Lower lobe of right lung (tissue), 2 donors: ENCODE results near the gene HSPB6. TPM values are rescaled to one million over a fixed set of nuclear protein-coding genes. Genes with fewer than 3 reads are reported as not detected.

ENCODE experiments used
- ATAC-seq, 2 donors: fragments of 200-7000 bp; cut with Tn5 transposase; one replicate each; pipeline ENCODE4 v1.9.1; 2020 to 2022; ENCODE audit warnings: mild to moderate bottlenecking in 2 of 2, moderate library complexity in 2 of 2
- DNase-seq: peaks from one replicate; pipeline ENCODE4 v3.0.0-alpha.2; 2020
- H3K27ac ChIP-seq: fragments of 200-600 bp; one replicate; pipeline ENCODE4 v1.8.0; 2022
- H3K27me3 ChIP-seq: fragments of 200-600 bp; one replicate; pipeline ENCODE4 v1.8.0; 2022; ENCODE audit warnings: low read depth
- H3K36me3 ChIP-seq: fragments of 200-600 bp; one replicate; pipeline ENCODE4 v1.8.0; 2022; ENCODE audit warnings: mild to moderate bottlenecking
- H3K4me1 ChIP-seq: fragments of 200-600 bp; one replicate; pipeline ENCODE4 v1.8.0; 2022
- H3K4me3 ChIP-seq: fragments of 200-600 bp; one replicate; pipeline ENCODE4 v1.8.0; 2022; ENCODE audit warnings: mild to moderate bottlenecking
- H3K9me3 ChIP-seq: fragments of 200-600 bp; one replicate; pipeline ENCODE4 v1.8.0; 2022
- CTCF ChIP-seq: fragments of 200-600 bp; IDR thresholded peaks from one replicate; pipeline ENCODE4 v1.8.0; 2022; ENCODE audit warnings: antibody characterized with exemption, mild to moderate bottlenecking
- intact Hi-C: fragments of 100-400 bp; cut with DNase I; formaldehyde crosslinking; loops from one replicate; pipeline ENCODE4 v1.11.0; 2022
- total RNA-seq: library from RNA; stranded (reverse); fragmentation: NEBNext Ultra II Directional; extraction: Animal tissue kit (Norgen Biotek cat#: 25700); gene quantifications from one replicate; pipeline ENCODE4 v1.2.1, GENCODE V29; 2021
- donor health status: DM: no; HTN: yes; CAD: no; lungs with severe emphysema.

The HSPB6 gene
- total RNA-seq, 1 donor from 2014 or later: 29.4 TPM

GRCh38 chr19:35783469-35784434 is 26.9 kb upstream of the HSPB6 start:
- Histone ChIP-seq H3K27ac (no peak overlapping the region), H3K36me3 (peaks cover 13% of the 10 kb centered on the region), H3K4me1 (no peaks in the 10 kb centered on the region), H3K27me3 (no peaks in the 10 kb centered on the region), H3K9me3 (no peaks in the 10 kb centered on the region), H3K4me3 (no peak overlapping the region)
- TF ChIP-seq CTCF: no peak
- DNase-seq (no peak), ATAC-seq (no peak)
- intact Hi-C loops: no loop called here

GRCh38 chr19:35782589-35782988 is 25.8 kb upstream of the HSPB6 start:
- ATAC-seq (no peak), DNase-seq (no peak)
- intact Hi-C loops: no loop called here
- H3K4me1 ChIP-seq: no peaks in the 10 kb centered on the region
- no peaks in the 10 kb centered on the region for H3K9me3 ChIP-seq
- TF ChIP-seq CTCF: no peak
- no peak overlapping the region for H3K27ac ChIP-seq
- peaks cover 13% of the 10 kb centered on the region for H3K36me3 ChIP-seq
- no peaks in the 10 kb centered on the region for H3K27me3 ChIP-seq
- no peak overlapping the region for H3K4me3 ChIP-seq

- no peak for TF ChIP-seq CTCF
- ATAC-seq (no peak), DNase-seq (no peak)
- Histone ChIP-seq H3K27me3 (no peaks in the 10 kb centered on the region), H3K4me3 (no peak overlapping the region), H3K27ac (no peak overlapping the region), H3K9me3 (no peaks in the 10 kb centered on the region), H3K36me3 (peaks cover 13% of the 10 kb centered on the region), H3K4me1 (peaks cover under 1% of the 10 kb centered on the region)
- intact Hi-C loops: no loop called here
Measured at GRCh38 chr19:35781650-35782049, 24.8 kb upstream of the HSPB6 start.

- TF ChIP-seq CTCF: no peak
- Histone ChIP-seq H3K4me1 (peaks cover 10% of the 10 kb centered on the region), H3K27me3 (no peaks in the 10 kb centered on the region), H3K4me3 (no peak overlapping the region), H3K36me3 (peaks cover 13% of the 10 kb centered on the region), H3K27ac (no peak overlapping the region), H3K9me3 (no peaks in the 10 kb centered on the region)
- DNase-seq (no peak), ATAC-seq (no peak)
- intact Hi-C loops: no loop called here
Measured at GRCh38 chr19:35780717-35781116, 23.9 kb upstream of the HSPB6 start.

- peaks cover 11% of the 10 kb centered on the region for H3K4me1 ChIP-seq
- DNase-seq: no peak
Measured at GRCh38 chr19:35780058-35780457, 23.2 kb upstream of the HSPB6 start.

More at GRCh38 chr19:35780058-35780457, 23.2 kb upstream of the HSPB6 start:
- Histone ChIP-seq H3K27me3 (no peaks in the 10 kb centered on the region), H3K9me3 (no peaks in the 10 kb centered on the region), H3K27ac (no peak overlapping the region), H3K36me3 (peaks cover 13% of the 10 kb centered on the region), H3K4me3 (no peak overlapping the region)
- no peak for ATAC-seq
- intact Hi-C loops: no loop called here
- TF ChIP-seq CTCF: no peak
